ENCODE data around the gene CRB1. TPM values are rescaled to one million over a fixed set of nuclear protein-coding genes. Genes with fewer than 3 reads are reported as not detected.
A peak's percentile ranks its signal among the peaks of the same experiment; 100 is the strongest.

The CRB1 gene
- total RNA-seq, 1 experiment from 2014 or later = 0.08 TPM

DNA sequence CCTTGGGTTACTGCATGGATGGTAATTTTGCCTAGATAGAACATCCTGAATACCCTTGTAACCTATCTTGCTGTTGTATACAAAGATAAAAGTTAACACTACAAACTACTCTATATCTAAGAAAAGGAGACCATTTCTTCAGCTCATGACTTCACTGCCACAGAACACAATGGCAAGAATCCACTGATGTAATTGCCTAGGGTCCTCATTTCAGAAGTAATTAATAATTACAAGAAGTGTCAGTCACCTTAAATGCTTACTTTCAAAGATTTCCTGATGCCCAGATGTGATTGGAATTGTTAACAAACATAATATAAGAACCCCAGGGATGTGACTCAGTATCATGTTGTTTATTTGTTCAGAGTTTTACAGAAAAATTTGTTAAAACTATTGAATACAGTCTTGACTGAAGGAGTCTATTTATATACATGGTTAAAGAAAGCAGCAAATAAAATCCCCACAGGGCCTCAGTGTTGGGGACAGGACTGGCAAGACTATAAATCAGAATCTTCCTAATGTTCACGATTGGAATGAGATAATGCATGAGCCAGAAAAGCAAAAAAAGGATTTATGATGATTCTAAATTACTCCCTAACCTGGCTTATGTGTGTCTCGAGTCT is 83.9 kb downstream of the CRB1 start:
- H3K27me3 ChIP-seq = no peaks in the 10 kb centered on the region
- H3K36me3 ChIP-seq = no peaks in the 10 kb centered on the region
- DNase-seq = no peak
- no peak overlapping the region for H3K27ac ChIP-seq
- H3K4me3 ChIP-seq = no peak overlapping the region
- no peaks in the 10 kb centered on the region for H3K9me3 ChIP-seq (replicated peaks)
- H3K4me1 ChIP-seq = no peaks in the 10 kb centered on the region

DNA sequence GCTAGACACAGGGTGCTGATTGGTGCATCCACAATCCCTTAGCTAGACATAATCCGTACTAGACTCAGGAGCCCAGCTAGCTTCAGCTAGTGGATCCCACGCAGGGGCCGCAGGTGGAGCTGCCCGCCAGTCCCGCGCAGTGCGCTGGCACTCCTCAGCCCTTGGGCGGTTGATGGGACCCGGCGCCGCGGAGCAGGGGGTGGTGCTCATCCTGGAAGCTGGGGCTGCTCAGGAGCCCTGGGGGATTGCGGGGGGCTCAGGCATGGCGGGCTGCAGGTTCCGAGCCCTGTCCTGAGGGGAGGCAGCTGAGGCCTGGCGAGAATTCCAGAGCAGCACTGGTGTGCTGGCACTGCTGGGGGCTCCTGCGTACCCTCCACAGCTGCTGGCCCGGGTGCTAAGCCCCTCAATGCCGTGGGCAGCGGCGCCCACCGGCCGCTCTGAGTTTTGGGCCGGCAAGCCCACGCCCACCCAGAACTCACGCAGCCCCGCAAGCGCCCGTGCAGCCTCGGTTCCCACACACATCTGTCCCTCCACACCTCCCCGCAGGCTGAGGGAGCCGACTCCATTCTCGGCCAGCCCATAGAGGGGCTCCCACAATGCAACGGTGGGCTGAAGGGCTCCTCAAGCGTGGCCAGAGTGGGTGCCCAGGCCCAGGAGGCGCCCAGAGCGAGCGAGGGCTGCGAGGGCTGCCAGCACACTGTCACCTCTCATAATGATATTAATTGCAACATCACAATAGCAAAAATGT is 87.4 kb downstream of the CRB1 start:
- Histone ChIP-seq H3K27me3 (no peaks in the 10 kb centered on the region), H3K4me3 (no peak overlapping the region), H3K27ac (no peak overlapping the region), H3K9me3 (replicated peaks) (no peaks in the 10 kb centered on the region), H3K36me3 (no peaks in the 10 kb centered on the region), H3K4me1 (no peaks in the 10 kb centered on the region)
- no peak for DNase-seq

DNA sequence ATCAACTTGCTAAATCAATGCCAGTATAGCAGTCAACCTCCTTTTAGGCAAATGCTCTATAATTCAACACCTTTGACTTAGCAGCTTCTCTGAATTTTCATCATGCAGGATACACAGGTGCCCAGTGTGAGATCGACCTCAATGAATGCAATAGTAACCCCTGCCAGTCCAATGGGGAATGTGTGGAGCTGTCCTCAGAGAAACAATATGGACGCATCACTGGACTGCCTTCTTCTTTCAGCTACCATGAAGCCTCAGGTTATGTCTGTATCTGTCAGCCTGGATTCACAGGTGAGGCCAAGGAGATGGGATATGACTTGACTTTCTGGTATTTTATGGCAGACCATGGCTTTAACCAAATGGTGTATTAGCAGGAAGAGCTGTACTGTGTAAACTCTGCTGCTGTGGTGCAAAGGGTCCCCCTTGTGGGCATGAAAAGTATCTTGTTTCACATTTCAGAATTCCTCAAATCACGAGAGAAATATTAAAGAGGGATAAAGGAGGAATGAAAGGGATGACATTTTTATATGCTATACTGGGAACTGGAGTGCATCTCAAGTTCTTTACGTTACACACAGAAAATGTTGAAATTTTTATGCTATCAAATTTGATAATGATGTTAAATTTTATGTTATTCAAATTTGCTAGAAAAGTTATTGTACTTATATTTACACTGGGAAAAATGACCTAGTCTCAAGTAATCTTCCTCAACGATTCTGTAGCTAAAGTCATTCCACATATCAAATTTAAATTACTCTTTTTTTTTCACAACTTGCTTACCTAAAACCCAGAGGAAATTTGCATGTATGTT is 88.9 kb downstream of the CRB1 start:
- peak; percentile 13 to 60 for DNase-seq
- no peaks in the 10 kb centered on the region for H3K4me1 ChIP-seq
- H3K27ac ChIP-seq = no peak overlapping the region
- H3K4me3 ChIP-seq = no peak overlapping the region
- no peaks in the 10 kb centered on the region for H3K27me3 ChIP-seq
- H3K9me3 ChIP-seq (replicated peaks) = no peaks in the 10 kb centered on the region
- no peaks in the 10 kb centered on the region for H3K36me3 ChIP-seq

DNA sequence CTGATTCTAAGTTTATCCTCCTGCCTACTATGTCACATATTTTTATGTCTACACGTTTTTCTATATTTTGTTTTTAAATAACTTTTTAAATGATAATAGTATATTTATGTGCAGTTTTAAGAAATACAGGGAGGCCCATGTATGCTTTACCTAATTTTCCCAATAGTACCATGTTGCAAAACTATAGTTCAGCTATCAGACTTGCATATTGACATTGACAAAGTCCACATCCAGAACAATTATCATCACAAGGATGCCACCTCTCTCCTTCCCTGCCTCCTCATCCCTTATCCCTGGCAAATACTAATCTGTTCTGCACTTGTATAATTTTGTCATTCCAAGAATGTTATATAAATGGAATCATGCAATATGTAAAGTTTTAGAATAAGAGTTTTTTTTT is 90.9 kb downstream of the CRB1 start:
- Histone ChIP-seq H3K9me3 (replicated peaks) (no peaks in the 10 kb centered on the region), H3K4me3 (no peak overlapping the region), H3K27me3 (no peaks in the 10 kb centered on the region), H3K27ac (no peak overlapping the region), H3K4me1 (no peaks in the 10 kb centered on the region), H3K36me3 (no peaks in the 10 kb centered on the region)
- DNase-seq = no peak

DNA sequence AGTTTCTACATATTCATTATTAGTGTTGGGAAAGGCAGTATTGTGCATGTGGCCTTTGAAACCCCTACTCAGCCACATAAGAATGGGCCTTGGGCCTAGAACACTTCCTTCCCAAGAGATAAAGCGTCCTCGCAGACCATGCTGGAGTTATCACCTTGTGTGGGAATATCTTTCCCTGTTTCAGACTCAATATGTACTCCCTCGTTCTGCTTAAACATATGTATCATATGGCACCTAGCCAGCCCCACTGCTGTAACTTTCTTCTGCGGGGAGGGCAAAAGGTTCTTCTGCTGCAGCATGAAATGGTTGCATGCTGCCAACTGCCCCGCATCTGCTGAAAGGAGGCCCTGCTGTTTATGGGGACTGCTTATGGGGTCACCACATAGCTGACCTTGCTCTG is 92.0 kb downstream of the CRB1 start:
- H3K4me3 ChIP-seq = no peak overlapping the region
- H3K27me3 ChIP-seq = no peaks in the 10 kb centered on the region
- H3K27ac ChIP-seq = no peak overlapping the region
- no peaks in the 10 kb centered on the region for H3K4me1 ChIP-seq
- no peaks in the 10 kb centered on the region for H3K9me3 ChIP-seq (replicated peaks)
- DNase-seq = no peak
- no peaks in the 10 kb centered on the region for H3K36me3 ChIP-seq

DNA sequence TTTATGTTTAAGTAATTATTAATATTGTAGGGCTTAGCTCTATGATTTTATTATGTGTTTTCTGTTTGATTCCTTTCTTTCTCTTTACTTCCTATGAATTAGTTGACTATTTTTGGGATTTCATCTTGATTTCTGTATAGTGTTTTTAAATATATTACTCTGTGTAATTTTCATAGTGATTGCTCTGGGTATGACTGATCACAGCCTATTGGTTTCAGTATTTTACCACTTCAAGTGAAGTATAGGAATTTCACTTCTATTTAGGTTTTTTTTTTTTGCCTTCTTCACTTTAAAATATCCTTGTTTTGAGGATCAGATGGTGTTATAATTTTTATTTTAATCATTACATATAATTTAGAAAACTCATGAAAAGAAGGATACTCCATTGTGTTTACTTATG is 94.8 kb downstream of the CRB1 start:
- Histone ChIP-seq H3K4me3 (no peak overlapping the region), H3K9me3 (replicated peaks) (no peaks in the 10 kb centered on the region), H3K27me3 (no peaks in the 10 kb centered on the region), H3K4me1 (no peaks in the 10 kb centered on the region), H3K27ac (no peak overlapping the region), H3K36me3 (no peaks in the 10 kb centered on the region)
- DNase-seq = no peak

DNA sequence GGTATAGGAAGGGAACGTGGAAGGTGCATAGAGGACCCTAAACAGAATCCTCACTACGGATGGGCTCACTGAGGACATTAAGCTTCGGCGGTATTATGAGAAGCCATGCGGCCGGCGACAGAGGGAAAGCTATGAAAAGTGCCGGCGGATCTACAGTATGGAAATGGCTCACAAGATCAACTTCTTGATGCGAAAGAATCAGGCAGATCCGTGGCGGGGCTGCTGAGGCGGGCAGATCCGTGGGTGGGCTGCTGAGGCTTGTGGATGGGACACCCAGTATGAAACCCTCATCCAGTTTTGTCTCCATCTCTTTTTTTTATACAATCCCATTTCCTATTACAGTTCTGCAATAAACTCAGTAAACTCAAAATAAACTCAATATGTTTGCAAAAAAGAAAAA is 95.8 kb downstream of the CRB1 start:
- Histone ChIP-seq H3K27ac (no peak overlapping the region), H3K4me3 (no peak overlapping the region), H3K27me3 (no peaks in the 10 kb centered on the region), H3K9me3 (replicated peaks) (no peaks in the 10 kb centered on the region), H3K36me3 (no peaks in the 10 kb centered on the region), H3K4me1 (no peaks in the 10 kb centered on the region)
- DNase-seq = no peak

DNA sequence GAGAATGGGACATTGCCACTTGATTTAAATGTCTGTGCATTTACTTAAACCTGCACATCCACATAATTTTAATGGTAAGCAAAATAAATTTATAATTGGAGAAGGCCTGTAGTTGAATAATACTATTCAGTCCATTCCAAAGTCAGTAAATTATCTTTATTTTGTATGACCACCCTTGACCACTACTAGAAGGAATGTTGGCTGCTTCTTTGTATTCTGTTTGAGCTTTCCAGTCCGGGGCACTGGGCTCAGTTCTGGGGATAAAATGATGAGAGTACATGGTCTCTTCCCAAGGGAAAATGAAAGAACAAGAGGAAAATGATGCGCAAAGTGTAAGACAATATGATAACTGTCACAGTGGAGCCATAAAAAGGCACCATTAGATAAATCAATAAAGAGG is 98.9 kb downstream of the CRB1 start:
- Histone ChIP-seq H3K9me3 (replicated peaks) (no peaks in the 10 kb centered on the region), H3K4me3 (no peak overlapping the region), H3K27me3 (no peaks in the 10 kb centered on the region), H3K4me1 (no peaks in the 10 kb centered on the region), H3K36me3 (no peaks in the 10 kb centered on the region), H3K27ac (no peak overlapping the region)
- no peak for DNase-seq

DNA sequence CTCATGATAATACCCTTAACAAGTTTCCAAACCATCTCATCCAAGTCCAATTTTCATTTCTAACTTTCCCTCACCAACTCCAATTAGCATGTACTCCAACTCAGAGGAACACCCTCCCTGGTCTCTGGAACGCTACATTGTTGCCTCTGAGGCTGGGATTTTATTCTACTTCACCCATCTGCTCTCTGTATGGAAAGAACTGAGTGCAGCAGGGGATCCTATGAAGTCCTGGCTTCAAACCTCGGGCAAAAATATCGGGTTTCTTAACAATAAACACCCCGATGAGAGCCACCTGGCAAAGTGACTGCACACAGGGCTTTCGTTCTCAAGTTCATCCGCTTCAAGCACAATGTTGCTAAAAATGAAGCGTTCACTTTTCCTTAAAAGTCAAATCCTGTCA is 99.6 kb downstream of the CRB1 start:
- Histone ChIP-seq H3K4me1 (no peaks in the 10 kb centered on the region), H3K4me3 (no peak overlapping the region), H3K36me3 (no peaks in the 10 kb centered on the region), H3K27ac (no peak overlapping the region), H3K9me3 (replicated peaks) (no peaks in the 10 kb centered on the region), H3K27me3 (no peaks in the 10 kb centered on the region)
- peak in 1 of 2 experiments; percentile 12 for DNase-seq

DNA sequence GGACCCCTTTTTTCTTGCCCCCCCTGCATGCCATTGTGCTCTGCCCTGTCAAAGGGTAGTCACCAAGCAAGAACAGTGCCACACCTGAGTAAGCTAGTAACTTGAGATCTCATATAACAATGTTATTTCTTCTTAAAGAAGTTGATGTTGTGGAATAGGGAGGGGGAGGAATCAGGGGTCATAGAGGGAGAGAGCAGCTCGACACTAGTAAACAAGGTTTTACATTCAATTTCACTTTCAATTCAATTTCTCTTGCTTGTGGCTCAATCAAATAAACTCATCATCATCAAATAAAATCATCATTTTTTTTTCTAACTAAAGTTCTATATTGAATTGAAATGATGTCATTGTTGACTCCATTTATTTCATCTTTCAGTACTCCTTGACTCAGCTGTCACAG is 106.4 kb downstream of the CRB1 start:
- no peak for DNase-seq
- Histone ChIP-seq H3K4me1 (no peaks in the 10 kb centered on the region), H3K9me3 (replicated peaks) (no peaks in the 10 kb centered on the region)

DNA sequence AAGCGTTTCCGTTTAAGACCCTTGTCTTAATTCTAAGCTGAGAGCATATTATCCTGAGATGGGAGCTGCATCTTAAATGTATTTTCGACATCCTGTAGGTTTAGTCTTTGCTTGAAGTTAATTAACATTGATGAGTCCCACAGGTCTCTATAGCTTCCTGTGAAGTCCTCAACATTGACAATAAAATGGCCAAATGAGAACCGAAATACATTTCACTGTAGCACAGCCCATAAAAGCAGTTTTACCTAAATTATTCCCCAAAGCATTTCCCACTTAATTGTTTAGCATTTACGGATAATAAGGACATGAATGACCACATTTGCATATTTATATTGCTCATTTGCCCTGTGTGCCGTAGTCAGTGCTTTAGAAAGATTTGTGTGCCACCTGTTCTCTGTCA is 116.4 kb downstream of the CRB1 start:
- no peaks in the 10 kb centered on the region for H3K36me3 ChIP-seq
- H3K4me3 ChIP-seq = no peak overlapping the region
- H3K9me3 ChIP-seq (replicated peaks) = no peaks in the 10 kb centered on the region
- H3K27ac ChIP-seq = no peak overlapping the region
- no peaks in the 10 kb centered on the region for H3K4me1 ChIP-seq
- no peaks in the 10 kb centered on the region for H3K27me3 ChIP-seq
- no peak for DNase-seq

More for the DNA sequence above, 106.4 kb downstream of the CRB1 start:
- Histone ChIP-seq H3K36me3 (no peaks in the 10 kb centered on the region), H3K27me3 (no peaks in the 10 kb centered on the region), H3K27ac (no peak overlapping the region), H3K4me3 (no peak overlapping the region)

DNA sequence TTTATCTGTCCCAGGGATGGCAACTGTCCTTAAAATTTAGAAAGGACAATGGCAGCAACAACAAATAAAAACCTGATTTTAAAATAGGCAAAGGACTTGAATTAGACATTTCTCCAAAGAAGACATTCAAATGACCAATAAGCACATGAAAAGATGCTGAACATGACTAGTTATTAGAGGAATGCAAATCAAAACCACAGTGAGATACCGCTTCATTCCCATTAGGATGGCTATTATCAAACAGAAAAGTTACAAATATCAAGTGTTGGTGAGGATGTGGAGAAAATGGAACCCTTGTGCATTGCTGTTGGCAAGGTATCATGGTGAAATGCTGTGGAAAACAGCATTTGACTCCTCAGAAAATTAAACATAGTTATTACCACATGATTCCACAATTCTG is 120.7 kb downstream of the CRB1 start:
- H3K36me3 ChIP-seq = no peaks in the 10 kb centered on the region
- no peaks in the 10 kb centered on the region for H3K27me3 ChIP-seq
- H3K9me3 ChIP-seq (replicated peaks) = no peaks in the 10 kb centered on the region
- H3K4me1 ChIP-seq = no peaks in the 10 kb centered on the region
- DNase-seq = no peak
- no peak overlapping the region for H3K27ac ChIP-seq
- H3K4me3 ChIP-seq = no peak overlapping the region

DNA sequence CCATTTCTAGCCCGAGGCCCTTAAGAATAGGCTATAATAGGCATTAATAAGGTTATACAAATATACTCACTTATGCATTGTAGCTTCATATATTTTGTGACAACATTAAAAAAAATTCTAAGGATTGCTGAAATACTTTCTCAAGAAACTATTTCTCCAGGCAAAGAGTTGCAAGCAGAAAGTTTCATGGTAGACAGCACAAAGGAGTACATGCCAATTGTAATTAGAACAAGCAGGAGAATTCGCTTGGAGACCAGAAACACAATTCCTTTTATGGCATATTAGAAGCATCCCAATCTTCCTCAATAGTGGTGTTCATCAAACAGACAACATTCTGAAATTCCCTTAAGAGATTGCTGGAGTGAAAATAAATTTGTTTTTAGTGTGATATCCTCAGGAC is 122.8 kb downstream of the CRB1 start:
- H3K4me3 ChIP-seq = no peak overlapping the region
- H3K27me3 ChIP-seq = no peaks in the 10 kb centered on the region
- H3K4me1 ChIP-seq = no peaks in the 10 kb centered on the region
- no peaks in the 10 kb centered on the region for H3K9me3 ChIP-seq (replicated peaks)
- no peaks in the 10 kb centered on the region for H3K36me3 ChIP-seq
- no peak overlapping the region for H3K27ac ChIP-seq
- no peak for DNase-seq

DNA sequence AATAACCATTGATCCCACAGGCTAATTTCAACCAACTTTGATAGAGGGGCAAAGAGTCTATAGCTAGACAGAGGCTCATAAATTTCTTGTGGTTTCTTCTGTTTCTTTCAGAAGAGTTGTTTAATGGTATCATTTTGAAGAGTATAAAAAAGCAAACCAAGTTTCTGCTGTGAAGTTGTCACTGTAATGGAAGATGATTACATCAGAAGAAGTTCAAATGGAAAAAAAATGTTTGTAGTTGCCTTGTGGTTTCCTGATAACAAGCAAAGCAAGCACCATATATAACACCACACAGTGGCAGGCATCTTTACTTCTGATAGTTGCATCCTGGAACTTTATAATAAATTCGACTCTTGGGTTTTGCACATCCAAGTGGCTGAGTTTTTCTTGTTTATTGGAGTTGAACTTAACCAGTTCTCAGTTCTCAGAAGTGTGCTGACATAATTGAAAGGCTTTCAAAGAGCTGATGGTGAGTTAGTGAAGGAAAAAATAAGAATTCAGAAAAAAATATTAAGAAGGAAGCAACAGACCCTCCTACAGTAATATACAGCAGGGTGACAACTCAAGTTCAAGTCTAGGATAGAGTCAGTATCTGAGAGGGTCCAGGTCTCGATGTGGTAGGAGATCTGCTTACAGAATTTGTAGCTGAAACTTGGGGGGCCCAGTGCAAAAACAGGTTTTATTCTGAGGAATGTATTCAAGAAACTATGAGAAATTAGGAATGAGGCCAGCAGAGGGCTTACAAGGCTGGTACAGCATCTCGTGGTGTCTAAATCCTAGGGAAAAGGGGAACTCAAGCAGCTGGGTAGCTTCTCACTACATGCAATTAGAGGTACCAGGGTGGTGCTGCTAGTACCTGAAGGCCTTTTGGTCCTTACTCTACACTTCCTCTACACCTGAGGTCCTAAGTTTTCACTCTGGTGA is 123.5 kb downstream of the CRB1 start:
- H3K9me3 ChIP-seq (replicated peaks) = no peaks in the 10 kb centered on the region
- no peaks in the 10 kb centered on the region for H3K36me3 ChIP-seq
- no peak for DNase-seq
- H3K27ac ChIP-seq = no peak overlapping the region
- H3K4me1 ChIP-seq = no peaks in the 10 kb centered on the region
- no peaks in the 10 kb centered on the region for H3K27me3 ChIP-seq
- H3K4me3 ChIP-seq = no peak overlapping the region

Measured in SJCRH30 (cell line).